K562 (cell line): ENCODE measurements around the gene SEMA3A. TPM values are rescaled to one million over a fixed set of nuclear protein-coding genes. Genes with fewer than 3 reads are reported as not detected.
"Not testable (repeated sequence)": the region's sequence is repeated elsewhere in the genome, so short reads cannot be mapped to it uniquely, and the experiment has no call there.

Experiments used
- ATAC-seq: fragments of 200-7000 bp; cut with Tn5 transposase; 3 replicates; pipeline ENCODE4 v1.9.1; 2020; ENCODE audit warnings: moderate library complexity
- BruUV-seq: library from RNA; stranded (reverse); fragments of 400-500 nt; replicated peaks from 2 replicates; lab custom pipeline; 2021; lab: Mats Ljungman, UMichigan
- CTCF ChIA-PET: fragments of 300-600 bp; formaldehyde crosslinking; extraction: SDS; loops from one replicate; lab custom pipeline; 2021; ENCODE audit warnings: low intra/inter-chr PET ratio; lab: Yijun Ruan, JAX
- POLR2A ChIA-PET: fragments of 300-600, 350-650 bp; sonication (Branson Sonifier 250); formaldehyde crosslinking; extraction: SDS; loops from one replicate; lab custom pipeline; 2021; ENCODE audit warnings: antibody characterized with exemption, inconsistent platforms; lab: Yijun Ruan, JAX
- DNase-seq, 4 experiments: peaks; one replicate each; pipeline versions ENCODE4 v3.0.0 to v3.0.0-alpha.2; 2011 to 2018; ENCODE audit warnings: low spot score in 3 of 4, mixed read lengths in 3 of 4; ENCODE audit errors: extremely low read depth in 1 of 4
- FAIRE-seq: peaks from 2 replicates; lab custom pipeline; 2011; peaks lifted over from hg19 to GRCh38; lab: Jason Lieb, UNC
- H2AFZ ChIP-seq: 2 replicates; pipeline ENCODE4 v1.6.0; 2011; ENCODE audit warnings: low read depth, low read length, control low read depth, inconsistent platforms
- H3K27ac ChIP-seq: fragments of 200-600 bp; 3 replicates; pipeline ENCODE4 v1.8.0; 2011; ENCODE audit warnings: low read depth, mild to moderate bottlenecking, control low read depth, inconsistent platforms, low read length, moderate library complexity, mixed read lengths; ENCODE audit errors: extremely low read depth
- H3K27me3 ChIP-seq, 2 experiments: fragments of 300-600 bp in 1 of 2; 2 replicates in 1 of 2; 3 replicates in 1 of 2; pipeline versions ENCODE4 v1.6.0 to v1.8.0; 2011; ENCODE audit warnings: inconsistent platforms in 2 of 2, low read length in 2 of 2, mild to moderate bottlenecking in 1 of 2, mixed read lengths in 1 of 2, moderate library complexity in 1 of 2; ENCODE audit not compliant: control insufficient read depth in 2 of 2, insufficient read depth in 2 of 2
- H3K36me3 ChIP-seq: fragments of 300-600 bp; 3 replicates; pipeline ENCODE4 v1.8.0; 2011; ENCODE audit warnings: mild to moderate bottlenecking, low read length, inconsistent platforms; ENCODE audit not compliant: control insufficient read depth, insufficient read depth
- H3K4me1 ChIP-seq, 2 experiments: fragments of 200-600 bp in 1 of 2; replicated peaks in 1 of 2; 2 replicates in 1 of 2; 3 replicates in 1 of 2; pipeline versions ENCODE4 v1.5.1 to v1.8.0; 2011; ENCODE audit warnings: inconsistent platforms in 2 of 2, low read length in 2 of 2, mild to moderate bottlenecking in 1 of 2, mixed read lengths in 1 of 2, moderate library complexity in 1 of 2; ENCODE audit not compliant: control insufficient read depth in 2 of 2, insufficient read depth in 2 of 2
- H3K4me2 ChIP-seq: 2 replicates; pipeline ENCODE4 v1.6.1; 2011; ENCODE audit warnings: low read length, control low read depth, inconsistent platforms, mixed read lengths; ENCODE audit not compliant: insufficient read depth
- H3K4me3 ChIP-seq: fragments of 200-600 bp; sonication (generic), shearing (Covaris generic); 2 replicates; pipeline ENCODE4 v1.5.1; 2016; ENCODE audit warnings: control low read depth, inconsistent platforms
- H3K79me2 ChIP-seq: fragments of 200-600 bp; 3 replicates; pipeline ENCODE4 v1.8.0; 2011; ENCODE audit warnings: low read length, inconsistent platforms; ENCODE audit not compliant: control insufficient read depth, insufficient read depth
- H3K9ac ChIP-seq, 2 experiments: 2 replicates each; pipeline versions ENCODE4 v1.6.0 to v1.6.1; 2011; ENCODE audit warnings: low read depth in 2 of 2, low read length in 2 of 2, control low read depth in 1 of 2, inconsistent platforms in 1 of 2, mild to moderate bottlenecking in 1 of 2, mixed read lengths in 1 of 2; ENCODE audit not compliant: insufficient read depth in 1 of 2
- H3K9me1 ChIP-seq: one replicate; pipeline ENCODE4 v1.6.0; 2011; ENCODE audit warnings: inconsistent platforms, mild to moderate bottlenecking, low read length, moderate library complexity; ENCODE audit not compliant: control insufficient read depth, insufficient read depth
- H3K9me3 ChIP-seq: replicated peaks from 2 replicates; pipeline ENCODE4 v1.5.1; 2011; ENCODE audit warnings: low read depth, low read length, inconsistent platforms; ENCODE audit not compliant: control insufficient read depth, insufficient read depth
- H4K20me1 ChIP-seq: replicated peaks from 2 replicates; pipeline ENCODE4 v1.6.1; 2011; ENCODE audit warnings: low read length, inconsistent platforms, mixed read lengths; ENCODE audit not compliant: control insufficient read depth, insufficient read depth
- BACH1 ChIP-seq: fragments of 200-800 bp; sonication (Bioruptor generic); IDR thresholded peaks from 2 replicates; pipeline ENCODE4 v1.6.1; 2016; ENCODE audit warnings: missing genetic modification characterization, missing compliant biosample characterization
- GTF2B ChIP-seq: IDR thresholded peaks from 2 replicates; pipeline ENCODE4 v1.6.1; 2011; ENCODE audit not compliant: insufficient read length; ENCODE audit errors: extremely low read depth
- MAFG ChIP-seq: fragments of 450-650 bp; conservative IDR thresholded peaks from 2 replicates; pipeline ENCODE4 v1.6.1; 2016; ENCODE audit warnings: missing genetic modification characterization, missing compliant biosample characterization
- NFE2 ChIP-seq: IDR thresholded peaks from 2 replicates; pipeline ENCODE4 v1.6.1; 2014; ENCODE audit warnings: antibody characterized with exemption, low read depth
- NRF1 ChIP-seq, 2 experiments: fragments of 450-650 bp; IDR thresholded peaks in 1 of 2; conservative IDR thresholded peaks in 1 of 2; 2 replicates each; pipeline ENCODE4 v1.6.1; 2014; ENCODE audit warnings: mild to moderate bottlenecking in 2 of 2
- SMAD1 ChIP-seq: fragments of 150-350 bp; IDR thresholded peaks from 2 replicates; pipeline ENCODE4 v1.6.1; 2014; ENCODE audit warnings: low read length, low read depth; ENCODE audit not compliant: partially characterized antibody
- TSHZ1 ChIP-seq: fragments of 250-450 bp; sonication (Bioruptor Pico); IDR thresholded peaks from 2 replicates; pipeline ENCODE4 v1.4.0; 2020; ENCODE audit warnings: mild to moderate bottlenecking, moderate library complexity
- ZFX ChIP-seq: sonication (generic); formaldehyde crosslinking; IDR thresholded peaks from 2 replicates; pipeline ENCODE4 v1.8.0; 2022; ENCODE audit warnings: mild to moderate bottlenecking, missing genetic modification reagents, moderate library complexity
- ZNF316 ChIP-seq: fragments of 450-650 bp; IDR thresholded peaks from 2 replicates; pipeline ENCODE4 v1.6.1; 2016
- WGBS: fragments of 100-300 bp; shearing (Covaris generic); methylation state at CpG from one replicate; pipeline ENCODE4 v1.1.6; 2016; ENCODE audit warnings: low coverage, mixed read lengths; ENCODE audit not compliant: insufficient coverage; ENCODE audit errors: missing lambda C conversion rate; 5-methylcytosine and 5-hydroxymethylcytosine counted together
- in situ Hi-C: fragments of 300-500 bp; cut with MboI; formaldehyde crosslinking; loops from 4 replicates; pipeline ENCODE4 v1.15.0; 2018; ENCODE audit warnings: inconsistent platforms, mixed read lengths
- intact Hi-C: fragments of 100-400 bp; cut with micrococcal nuclease; formaldehyde crosslinking; loops from 2 replicates; pipeline ENCODE4 v1.14.2; 2022
- polyA plus RNA-seq, 8 experiments: library from polyadenylated mRNA; depleted of rRNA in 4 of 8; stranded (reverse) in 5 of 8; unstranded in 3 of 8; fragments of >200 nt; fragmentation: Nextera tagmentation in 2 of 8; fragmentation: Illumina TruSeq in 1 of 8; extraction: Ambion mirVana in 2 of 8; extraction: Trizol in 1 of 8; gene quantifications; 2 replicates each; pipeline versions ENCODE4 v1.2.1 to v1.2.3, GENCODE V29; 2011 to 2014; ENCODE audit warnings: inconsistent platforms in 1 of 8, missing spikeins in 1 of 8
- total RNA-seq, 7 experiments: library from RNA; depleted of rRNA in 6 of 7; stranded (reverse); fragments of >200 nt in 6 of 7; fragmentation: Illumina TruSeq in 2 of 7; extraction: Trizol in 2 of 7; gene quantifications; 2 replicates each; pipeline versions ENCODE4 v1.2.1 to v1.2.3, GENCODE V29; 2011 to 2021; ENCODE audit warnings: low replicate concordance in 1 of 7

The SEMA3A gene
- total and polyA plus RNA-seq, 9 of the 15 experiments (the other 6 are each of a cell fraction or from before 2014, with no cell fraction given), result 0.36 to 3.0 (median 1.1) TPM

GRCh38 chr7:84055199-84055598 is 139.4 kb downstream of the SEMA3A start:
- not testable (repeated sequence) for H3K27me3 ChIP-seq, H2AFZ ChIP-seq
- TF ChIP-seq ZFX (CRISPR knock-in tag), result peak; percentile 55
- TF ChIP-seq, all 486 proteins: peak for 1; not testable (repeated sequence) for 485
- intact Hi-C loops, H3K36me3 ChIP-seq, POLR2A ChIA-PET, BruUV-seq, H3K4me1 ChIP-seq, H3K9ac ChIP-seq, H3K4me3 ChIP-seq, DNase-seq, H3K27ac ChIP-seq, H3K4me2 ChIP-seq, H3K9me1 ChIP-seq, FAIRE-seq, in situ Hi-C loops, H3K79me2 ChIP-seq, H3K9me3 ChIP-seq, ATAC-seq, CTCF ChIA-PET, H4K20me1 ChIP-seq: not testable (repeated sequence)
- 4% methylated on average over 12 of the region's 23 CpGs for WGBS

GRCh38 chr7:84049071-84049836 is 145.3 kb downstream of the SEMA3A start:
- CTCF ChIA-PET, result no interaction called here
- POLR2A ChIA-PET, result no interaction called here
- TF ChIP-seq NFE2 (no peak), ZNF316 (peak; percentile 68), SMAD1 (no peak), NRF1 (conservative IDR thresholded peaks at IDR 0.05 in 1 of 2, IDR thresholded peaks at IDR 0.05 in 1 of 2) (no peak), BACH1 (tag) (no peak), TSHZ1 (no peak), GTF2B (no peak), MAFG (tag) (0 out of 2 replicates have a peak, but pooled peaks have one; percentile 26)

More at GRCh38 chr7:84049071-84049836, 145.3 kb downstream of the SEMA3A start:
- no TSS peak for BruUV-seq
- no peaks in the 10 kb centered on the region for H3K36me3 ChIP-seq
- in situ Hi-C loops (no loop called here), intact Hi-C loops (no loop called here)
- H3K4me1 ChIP-seq, result no peaks in the 10 kb centered on the region
- H3K27me3 ChIP-seq, result no peaks in the 10 kb centered on the region
- no peak for DNase-seq
- no peak overlapping the region for H3K9ac ChIP-seq
- H3K9me3 ChIP-seq, result no peaks in the 10 kb centered on the region
- no peaks in the 10 kb centered on the region for H3K9me1 ChIP-seq
- ATAC-seq, result no peak
- H3K27ac ChIP-seq, result no peak overlapping the region
- no peak overlapping the region for H2AFZ ChIP-seq
- H4K20me1 ChIP-seq, result no peaks in the 10 kb centered on the region
- no peak overlapping the region for H3K4me2 ChIP-seq
- no peaks in the 10 kb centered on the region for H3K79me2 ChIP-seq
- H3K4me3 ChIP-seq, result no peak overlapping the region
- FAIRE-seq, result no peak
